ENCODE data around the gene ANKRD52. TPM values are rescaled to one million over a fixed set of nuclear protein-coding genes. Genes with fewer than 3 reads are reported as not detected.

Gene ANKRD52
- total and polyA plus RNA-seq, 10 of the 15 experiments (the other 5 are each of a cell fraction or from before 2014, with no cell fraction given) = 0.90 to 55.3 (median 16.1) TPM

DNA sequence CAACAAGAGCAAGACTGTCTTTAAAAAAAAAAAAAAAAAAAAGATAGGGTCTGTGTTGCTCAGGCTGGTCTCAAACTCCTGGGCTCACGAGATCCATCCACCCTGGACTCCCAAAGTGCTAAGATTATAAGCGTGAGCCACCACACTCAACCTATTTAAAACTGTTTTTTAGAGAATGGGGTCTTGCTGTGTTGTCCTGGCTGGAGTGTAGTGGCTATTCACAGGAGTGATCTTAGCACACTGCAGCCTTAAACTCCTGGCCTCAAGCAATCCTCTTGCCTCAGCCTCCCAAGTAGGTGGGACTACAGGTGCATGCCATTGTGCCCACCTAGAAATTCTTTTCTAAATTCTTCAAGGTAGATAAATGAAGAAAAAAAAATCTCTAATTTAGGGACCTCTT is 16.1 kb upstream of the ANKRD52 start (continued):
- TF ChIP-seq, protein P1, sequence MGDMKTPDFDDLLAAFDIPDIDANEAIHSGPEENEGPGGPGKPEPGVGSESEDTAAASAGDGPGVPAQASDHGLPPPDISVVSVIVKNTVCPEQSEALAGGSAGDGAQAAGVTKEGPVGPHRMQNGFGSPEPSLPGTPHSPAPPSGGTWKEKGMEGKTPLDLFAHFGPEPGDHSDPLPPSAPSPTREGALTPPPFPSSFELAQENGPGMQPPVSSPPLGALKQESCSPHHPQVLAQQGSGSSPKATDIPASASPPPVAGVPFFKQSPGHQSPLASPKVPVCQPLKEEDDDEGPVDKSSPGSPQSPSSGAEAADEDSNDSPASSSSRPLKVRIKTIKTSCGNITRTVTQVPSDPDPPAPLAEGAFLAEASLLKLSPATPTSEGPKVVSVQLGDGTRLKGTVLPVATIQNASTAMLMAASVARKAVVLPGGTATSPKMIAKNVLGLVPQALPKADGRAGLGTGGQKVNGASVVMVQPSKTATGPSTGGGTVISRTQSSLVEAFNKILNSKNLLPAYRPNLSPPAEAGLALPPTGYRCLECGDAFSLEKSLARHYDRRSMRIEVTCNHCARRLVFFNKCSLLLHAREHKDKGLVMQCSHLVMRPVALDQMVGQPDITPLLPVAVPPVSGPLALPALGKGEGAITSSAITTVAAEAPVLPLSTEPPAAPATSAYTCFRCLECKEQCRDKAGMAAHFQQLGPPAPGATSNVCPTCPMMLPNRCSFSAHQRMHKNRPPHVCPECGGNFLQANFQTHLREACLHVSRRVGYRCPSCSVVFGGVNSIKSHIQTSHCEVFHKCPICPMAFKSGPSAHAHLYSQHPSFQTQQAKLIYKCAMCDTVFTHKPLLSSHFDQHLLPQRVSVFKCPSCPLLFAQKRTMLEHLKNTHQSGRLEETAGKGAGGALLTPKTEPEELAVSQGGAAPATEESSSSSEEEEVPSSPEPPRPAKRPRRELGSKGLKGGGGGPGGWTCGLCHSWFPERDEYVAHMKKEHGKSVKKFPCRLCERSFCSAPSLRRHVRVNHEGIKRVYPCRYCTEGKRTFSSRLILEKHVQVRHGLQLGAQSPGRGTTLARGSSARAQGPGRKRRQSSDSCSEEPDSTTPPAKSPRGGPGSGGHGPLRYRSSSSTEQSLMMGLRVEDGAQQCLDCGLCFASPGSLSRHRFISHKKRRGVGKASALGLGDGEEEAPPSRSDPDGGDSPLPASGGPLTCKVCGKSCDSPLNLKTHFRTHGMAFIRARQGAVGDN (IDR thresholded peaks at IDR 0.05) = no peak
- TF ChIP-seq, protein P2, sequence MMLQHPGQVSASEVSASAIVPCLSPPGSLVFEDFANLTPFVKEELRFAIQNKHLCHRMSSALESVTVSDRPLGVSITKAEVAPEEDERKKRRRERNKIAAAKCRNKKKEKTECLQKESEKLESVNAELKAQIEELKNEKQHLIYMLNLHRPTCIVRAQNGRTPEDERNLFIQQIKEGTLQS (IDR thresholded peaks at IDR 0.05; ENCODE audit: borderline replicate concordance, extremely low read depth, low read depth, low read length) = no peak
- TF ChIP-seq, protein P3, sequence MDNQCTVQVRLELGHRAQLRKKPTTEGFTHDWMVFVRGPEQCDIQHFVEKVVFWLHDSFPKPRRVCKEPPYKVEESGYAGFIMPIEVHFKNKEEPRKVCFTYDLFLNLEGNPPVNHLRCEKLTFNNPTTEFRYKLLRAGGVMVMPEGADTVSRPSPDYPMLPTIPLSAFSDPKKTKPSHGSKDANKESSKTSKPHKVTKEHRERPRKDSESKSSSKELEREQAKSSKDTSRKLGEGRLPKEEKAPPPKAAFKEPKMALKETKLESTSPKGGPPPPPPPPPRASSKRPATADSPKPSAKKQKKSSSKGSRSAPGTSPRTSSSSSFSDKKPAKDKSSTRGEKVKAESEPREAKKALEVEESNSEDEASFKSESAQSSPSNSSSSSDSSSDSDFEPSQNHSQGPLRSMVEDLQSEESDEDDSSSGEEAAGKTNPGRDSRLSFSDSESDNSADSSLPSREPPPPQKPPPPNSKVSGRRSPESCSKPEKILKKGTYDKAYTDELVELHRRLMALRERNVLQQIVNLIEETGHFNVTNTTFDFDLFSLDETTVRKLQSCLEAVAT (IDR thresholded peaks at IDR 0.05) = no peak
- TF ChIP-seq CHD4 (IDR thresholded peaks at IDR 0.05) (no peak), BHLHE40 (IDR thresholded peaks at IDR 0.05; ENCODE audit: borderline replicate concordance in 1 of 2, low read depth in 2 of 2, low read length in 1 of 2) (no peak), ZNF274 (IDR thresholded peaks at IDR 0.05; ENCODE audit: insufficient read depth, insufficient read length) (no peak), PML (IDR thresholded peaks at IDR 0.05; ENCODE audit: low read length) (no peak)
- TF ChIP-seq, protein P4, sequence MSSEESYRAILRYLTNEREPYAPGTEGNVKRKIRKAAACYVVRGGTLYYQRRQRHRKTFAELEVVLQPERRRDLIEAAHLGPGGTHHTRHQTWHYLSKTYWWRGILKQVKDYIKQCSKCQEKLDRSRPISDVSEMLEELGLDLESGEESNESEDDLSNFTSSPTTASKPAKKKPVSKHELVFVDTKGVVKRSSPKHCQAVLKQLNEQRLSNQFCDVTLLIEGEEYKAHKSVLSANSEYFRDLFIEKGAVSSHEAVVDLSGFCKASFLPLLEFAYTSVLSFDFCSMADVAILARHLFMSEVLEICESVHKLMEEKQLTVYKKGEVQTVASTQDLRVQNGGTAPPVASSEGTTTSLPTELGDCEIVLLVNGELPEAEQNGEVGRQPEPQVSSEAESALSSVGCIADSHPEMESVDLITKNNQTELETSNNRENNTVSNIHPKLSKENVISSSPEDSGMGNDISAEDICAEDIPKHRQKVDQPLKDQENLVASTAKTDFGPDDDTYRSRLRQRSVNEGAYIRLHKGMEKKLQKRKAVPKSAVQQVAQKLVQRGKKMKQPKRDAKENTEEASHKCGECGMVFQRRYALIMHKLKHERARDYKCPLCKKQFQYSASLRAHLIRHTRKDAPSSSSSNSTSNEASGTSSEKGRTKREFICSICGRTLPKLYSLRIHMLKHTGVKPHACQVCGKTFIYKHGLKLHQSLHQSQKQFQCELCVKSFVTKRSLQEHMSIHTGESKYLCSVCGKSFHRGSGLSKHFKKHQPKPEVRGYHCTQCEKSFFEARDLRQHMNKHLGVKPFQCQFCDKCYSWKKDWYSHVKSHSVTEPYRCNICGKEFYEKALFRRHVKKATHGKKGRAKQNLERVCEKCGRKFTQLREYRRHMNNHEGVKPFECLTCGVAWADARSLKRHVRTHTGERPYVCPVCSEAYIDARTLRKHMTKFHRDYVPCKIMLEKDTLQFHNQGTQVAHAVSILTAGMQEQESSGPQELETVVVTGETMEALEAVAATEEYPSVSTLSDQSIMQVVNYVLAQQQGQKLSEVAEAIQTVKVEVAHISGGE (CRISPR knock-in tag; IDR thresholded peaks at IDR 0.05) = no peak
- TF ChIP-seq, protein P5, sequence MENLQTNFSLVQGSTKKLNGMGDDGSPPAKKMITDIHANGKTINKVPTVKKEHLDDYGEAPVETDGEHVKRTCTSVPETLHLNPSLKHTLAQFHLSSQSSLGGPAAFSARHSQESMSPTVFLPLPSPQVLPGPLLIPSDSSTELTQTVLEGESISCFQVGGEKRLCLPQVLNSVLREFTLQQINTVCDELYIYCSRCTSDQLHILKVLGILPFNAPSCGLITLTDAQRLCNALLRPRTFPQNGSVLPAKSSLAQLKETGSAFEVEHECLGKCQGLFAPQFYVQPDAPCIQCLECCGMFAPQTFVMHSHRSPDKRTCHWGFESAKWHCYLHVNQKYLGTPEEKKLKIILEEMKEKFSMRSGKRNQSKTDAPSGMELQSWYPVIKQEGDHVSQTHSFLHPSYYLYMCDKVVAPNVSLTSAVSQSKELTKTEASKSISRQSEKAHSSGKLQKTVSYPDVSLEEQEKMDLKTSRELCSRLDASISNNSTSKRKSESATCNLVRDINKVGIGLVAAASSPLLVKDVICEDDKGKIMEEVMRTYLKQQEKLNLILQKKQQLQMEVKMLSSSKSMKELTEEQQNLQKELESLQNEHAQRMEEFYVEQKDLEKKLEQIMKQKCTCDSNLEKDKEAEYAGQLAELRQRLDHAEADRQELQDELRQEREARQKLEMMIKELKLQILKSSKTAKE (IDR thresholded peaks at IDR 0.05; ENCODE audit: low read depth, poor library complexity, severe bottlenecking) = no peak
- TF ChIP-seq, protein P6, sequence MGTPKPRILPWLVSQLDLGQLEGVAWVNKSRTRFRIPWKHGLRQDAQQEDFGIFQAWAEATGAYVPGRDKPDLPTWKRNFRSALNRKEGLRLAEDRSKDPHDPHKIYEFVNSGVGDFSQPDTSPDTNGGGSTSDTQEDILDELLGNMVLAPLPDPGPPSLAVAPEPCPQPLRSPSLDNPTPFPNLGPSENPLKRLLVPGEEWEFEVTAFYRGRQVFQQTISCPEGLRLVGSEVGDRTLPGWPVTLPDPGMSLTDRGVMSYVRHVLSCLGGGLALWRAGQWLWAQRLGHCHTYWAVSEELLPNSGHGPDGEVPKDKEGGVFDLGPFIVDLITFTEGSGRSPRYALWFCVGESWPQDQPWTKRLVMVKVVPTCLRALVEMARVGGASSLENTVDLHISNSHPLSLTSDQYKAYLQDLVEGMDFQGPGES (IDR thresholded peaks at IDR 0.05) = no peak
- TF ChIP-seq, protein P7, sequence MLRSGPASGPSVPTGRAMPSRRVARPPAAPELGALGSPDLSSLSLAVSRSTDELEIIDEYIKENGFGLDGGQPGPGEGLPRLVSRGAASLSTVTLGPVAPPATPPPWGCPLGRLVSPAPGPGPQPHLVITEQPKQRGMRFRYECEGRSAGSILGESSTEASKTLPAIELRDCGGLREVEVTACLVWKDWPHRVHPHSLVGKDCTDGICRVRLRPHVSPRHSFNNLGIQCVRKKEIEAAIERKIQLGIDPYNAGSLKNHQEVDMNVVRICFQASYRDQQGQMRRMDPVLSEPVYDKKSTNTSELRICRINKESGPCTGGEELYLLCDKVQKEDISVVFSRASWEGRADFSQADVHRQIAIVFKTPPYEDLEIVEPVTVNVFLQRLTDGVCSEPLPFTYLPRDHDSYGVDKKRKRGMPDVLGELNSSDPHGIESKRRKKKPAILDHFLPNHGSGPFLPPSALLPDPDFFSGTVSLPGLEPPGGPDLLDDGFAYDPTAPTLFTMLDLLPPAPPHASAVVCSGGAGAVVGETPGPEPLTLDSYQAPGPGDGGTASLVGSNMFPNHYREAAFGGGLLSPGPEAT (IDR thresholded peaks at IDR 0.05; ENCODE audit: low read depth) = no peak

Data from GM12878 (cell line).